G401 (cell line): ENCODE results near the gene CAMTA1. TPM values are rescaled to one million over a fixed set of nuclear protein-coding genes. Genes with fewer than 3 reads are reported as not detected.
A peak's percentile ranks its signal among the peaks of the same experiment; 100 is the strongest.
"Not testable (repeated sequence)": the region's sequence is repeated elsewhere in the genome, so short reads cannot be mapped to it uniquely, and the experiment has no call there.

Experiments
- DNase-seq: peaks from one replicate; pipeline ENCODE4 v3.0.0-alpha.2; 2015; ENCODE audit warnings: low spot score
- in situ Hi-C: cut with HindIII; loops from 2 replicates; pipeline ENCODE4 v1.10.0; 2016; ENCODE audit warnings: low sequenced_read_pairs, mixed read lengths
- total RNA-seq: library from RNA; depleted of rRNA; stranded (reverse); fragments of >200 nt; shearing (Covaris generic); gene quantifications from 2 replicates; pipeline ENCODE4 v1.2.3, GENCODE V29; 2014

CAMTA1 gene
- total RNA-seq, 1 experiment from 2014 or later, result 137 TPM

- DNase-seq, result no peak
- in situ Hi-C loops, result no loop called here
Observed at GRCh38 chr1:7695497-7696117, 910.4 kb downstream of the CAMTA1 start.

DNA sequence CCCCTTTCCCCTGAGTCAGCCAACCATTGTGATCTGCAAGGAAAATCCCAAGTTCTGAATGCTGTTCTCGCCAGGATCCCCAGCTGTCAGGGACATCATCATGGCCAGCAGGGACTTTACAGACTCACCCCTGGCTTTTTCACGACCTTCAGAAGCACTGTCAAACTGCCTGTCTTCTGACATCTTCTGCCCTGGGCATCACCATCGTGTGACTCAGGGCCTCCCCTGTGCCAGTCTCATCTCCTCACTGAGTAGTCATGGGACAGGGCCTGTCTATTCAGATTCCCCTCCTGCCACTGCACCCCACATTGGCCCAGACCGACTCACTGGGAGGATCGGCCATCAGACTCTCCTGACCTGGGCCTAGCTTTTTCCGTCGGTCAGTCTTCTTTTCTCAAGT is 913.4 kb downstream of the CAMTA1 start:
- no peak for DNase-seq
- in situ Hi-C loops, result no loop called here

DNA sequence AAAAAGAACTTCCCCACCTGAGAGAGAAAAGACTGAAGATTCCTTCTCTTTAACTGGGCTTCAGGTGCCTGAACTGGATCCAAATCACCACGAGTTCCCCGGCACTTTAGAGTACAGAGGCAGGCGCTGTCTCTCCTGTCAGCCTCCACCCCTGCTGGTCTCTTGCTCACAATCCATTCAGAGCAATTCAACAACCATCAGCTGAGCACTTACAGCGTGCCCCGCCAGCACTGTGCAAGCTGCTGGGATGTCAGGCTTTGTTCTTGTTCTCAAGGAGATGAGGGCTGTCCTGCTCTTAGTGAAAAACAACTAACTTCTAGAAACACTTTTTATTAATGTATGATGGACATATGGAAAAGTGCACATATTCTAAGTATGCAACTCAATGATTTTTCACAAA is 917.1 kb downstream of the CAMTA1 start:
- peak; percentile 71 for DNase-seq
- in situ Hi-C loops, result no loop called here

GRCh38 chr1:7703321-7704213 is 918.3 kb downstream of the CAMTA1 start:
- in situ Hi-C loops, result no loop called here

GRCh38 chr1:7704214-7705047 is 919.2 kb downstream of the CAMTA1 start:
- DNase-seq, result peak; percentile 93
- in situ Hi-C loops, result no loop called here

More at GRCh38 chr1:7703321-7704213, 918.3 kb downstream of the CAMTA1 start:
- DNase-seq, result peak; percentile 47

- peak; percentile 62 for DNase-seq
- in situ Hi-C loops, result no loop called here
Observed at GRCh38 chr1:7705048-7705907, 920.0 kb downstream of the CAMTA1 start.

DNA sequence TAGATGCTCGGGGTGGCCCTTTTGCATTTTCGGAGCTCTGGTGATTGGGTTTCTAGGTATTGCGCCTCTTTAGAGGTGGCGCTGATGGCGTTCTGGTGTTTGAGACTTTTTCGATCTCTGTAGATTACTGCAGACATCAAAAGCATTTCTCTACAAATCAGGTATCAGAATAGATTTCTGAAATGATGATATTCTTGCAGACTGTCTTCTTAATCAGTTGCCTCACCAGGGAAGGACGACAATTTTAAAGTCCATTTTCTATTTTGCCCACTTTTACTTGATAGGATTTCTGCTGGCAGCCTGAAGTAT is 920.6 kb downstream of the CAMTA1 start:
- DNase-seq, result no peak
- in situ Hi-C loops, result no loop called here

DNA sequence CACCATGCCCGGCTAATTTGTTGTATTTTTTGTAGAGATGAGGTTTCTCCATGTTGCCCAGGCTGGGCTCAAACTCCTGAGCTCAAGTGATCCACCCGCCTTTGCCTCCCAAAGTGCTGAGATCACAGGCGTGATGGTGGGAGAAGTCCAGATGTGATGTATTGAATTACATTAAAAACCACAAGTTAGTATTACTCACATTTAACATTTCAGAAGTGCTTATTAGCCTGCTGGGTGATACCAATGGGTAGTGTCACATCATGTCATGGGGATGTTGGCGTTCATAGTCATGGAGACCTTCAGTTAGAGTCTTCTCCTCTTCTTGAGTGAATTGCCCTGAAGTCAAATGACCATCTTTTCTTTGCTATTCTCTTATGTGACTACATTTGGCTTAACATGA is 922.3 kb downstream of the CAMTA1 start:
- no peak for DNase-seq
- in situ Hi-C loops, result no loop called here

GRCh38 chr1:7708065-7708464 is 922.8 kb downstream of the CAMTA1 start:
- DNase-seq, in situ Hi-C loops: not testable (repeated sequence)

DNA sequence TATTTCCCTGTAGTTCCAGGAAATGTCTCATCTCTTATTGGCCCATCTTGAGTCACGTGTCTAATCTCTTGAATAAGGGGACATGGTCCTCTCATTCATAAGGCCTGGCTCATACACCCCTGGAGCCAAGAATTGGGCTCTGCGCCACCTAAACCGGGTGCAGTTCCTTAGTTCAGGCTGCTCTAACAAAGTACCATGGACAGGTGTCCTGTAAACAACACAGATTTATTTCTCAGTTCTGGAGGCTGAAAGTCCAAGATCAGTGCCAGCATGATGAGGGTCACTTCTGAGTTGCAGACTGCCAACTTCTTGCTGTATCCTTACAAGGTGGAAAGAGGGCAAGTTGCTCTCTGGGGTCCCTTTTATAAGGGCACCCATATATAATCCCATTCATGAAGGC is 925.6 kb downstream of the CAMTA1 start:
- in situ Hi-C loops, result no loop called here
- DNase-seq, result no peak

GRCh38 chr1:7712731-7713323 is 927.6 kb downstream of the CAMTA1 start:
- in situ Hi-C loops, result no loop called here
- no peak for DNase-seq

DNA sequence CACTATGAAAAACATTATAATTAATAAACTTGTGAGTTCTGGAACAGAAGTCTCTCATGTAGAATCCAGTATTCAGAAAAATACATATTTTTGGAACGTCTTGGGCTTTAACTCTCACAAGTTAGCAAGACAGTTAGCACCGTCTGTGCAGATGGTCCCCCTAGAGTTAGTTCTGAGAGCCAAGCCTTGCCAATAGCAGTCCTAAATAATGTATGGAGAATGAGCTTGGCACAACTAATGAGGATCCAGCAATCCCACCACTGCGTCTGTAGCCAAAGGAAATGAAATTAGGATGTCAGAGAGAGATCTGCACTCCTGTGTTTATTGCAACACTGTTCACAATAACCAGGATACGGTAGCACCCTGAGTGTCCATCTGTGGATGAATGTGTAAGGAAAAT is 931.3 kb downstream of the CAMTA1 start:
- in situ Hi-C loops, result no loop called here
- DNase-seq, result no peak

GRCh38 chr1:7717748-7718368 is 932.6 kb downstream of the CAMTA1 start:
- DNase-seq, result no peak
- in situ Hi-C loops, result no loop called here

- in situ Hi-C loops, result no loop called here
- DNase-seq, result no peak
Observed at GRCh38 chr1:7719468-7720094, 934.3 kb downstream of the CAMTA1 start.

DNA sequence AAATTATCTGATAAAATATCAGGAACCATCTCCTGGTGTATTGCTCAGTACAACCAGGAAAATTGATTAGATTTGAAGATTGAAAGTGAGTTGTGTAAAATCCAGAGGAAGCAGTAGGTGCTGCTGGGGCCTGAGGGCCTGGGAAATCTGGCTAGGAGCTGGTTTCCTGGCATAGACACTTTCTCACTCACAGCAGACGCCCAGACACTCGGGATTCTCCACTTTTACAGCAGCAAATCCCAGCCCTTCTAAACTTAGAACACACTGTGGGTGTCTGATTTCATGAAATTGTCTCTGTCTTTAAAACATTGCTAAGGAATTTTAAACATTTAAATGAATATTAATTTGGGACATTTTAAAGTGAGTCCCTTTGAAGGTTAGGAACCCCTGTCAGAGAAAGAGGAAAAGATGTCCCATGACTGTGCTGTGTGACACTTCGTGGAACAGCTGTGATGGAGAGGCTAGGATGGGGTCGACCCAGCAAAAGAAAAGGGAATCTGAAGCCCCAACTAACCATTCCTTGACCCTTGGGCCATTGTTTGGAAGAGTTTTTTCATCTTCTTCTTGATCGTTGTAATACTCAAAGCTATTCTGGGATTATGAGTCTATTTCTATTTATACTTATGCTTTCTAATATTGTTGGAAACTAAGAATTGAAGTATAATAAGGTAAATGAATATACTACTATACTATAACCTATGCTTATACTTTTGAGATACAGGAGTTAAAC is 936.9 kb downstream of the CAMTA1 start:
- in situ Hi-C loops, result no loop called here
- DNase-seq, result no peak

DNA sequence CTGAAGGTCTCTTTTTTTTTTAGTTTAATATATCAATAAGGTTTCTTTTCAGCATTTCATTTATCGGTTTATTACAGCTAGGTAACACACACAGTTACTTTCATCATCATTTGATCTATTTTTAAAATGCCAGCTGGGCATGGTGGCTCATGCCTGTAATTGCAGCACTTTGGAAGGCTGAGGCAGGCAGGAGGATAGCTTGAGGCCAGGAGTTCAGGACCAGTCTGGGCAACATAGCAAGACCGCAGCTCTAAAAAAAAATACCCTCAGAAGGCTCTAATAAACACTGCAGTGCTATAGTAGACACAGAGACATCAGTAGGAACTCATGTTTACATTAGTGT is 937.4 kb downstream of the CAMTA1 start:
- in situ Hi-C loops, result no loop called here
- no peak for DNase-seq

GRCh38 chr1:7726623-7727022 is 941.4 kb downstream of the CAMTA1 start:
- no peak for DNase-seq
- in situ Hi-C loops, result no loop called here
